Thoracic aorta (tissue), 2 donors: ENCODE data around the gene CCDC197. TPM values are rescaled to one million over a fixed set of nuclear protein-coding genes. Genes with fewer than 3 reads are reported as not detected.

Source experiments
- ATAC-seq: fragments of 150-250 bp; one replicate; pipeline ENCODE4 v1.8.0; 2017; ENCODE audit warnings: low read depth; ENCODE audit not compliant: insufficient number of reproducible peaks, low FRiP score
- DNase-seq: peaks from one replicate; pipeline ENCODE4 v3.0.0-alpha.2; 2020; ENCODE audit warnings: low spot score
- H3K27ac ChIP-seq, 2 donors: fragments of 200-600 bp; sonication (generic); 1 replicate in 1 of 2; 2 replicates in 1 of 2; pipeline ENCODE4 v1.5.1; 2016; ENCODE audit warnings: mild to moderate bottlenecking in 2 of 2, moderate library complexity in 2 of 2
- H3K27me3 ChIP-seq: fragments of 200-600 bp; sonication (generic); replicated peaks from 2 replicates; pipeline ENCODE4 v1.6.0; 2016; ENCODE audit warnings: mild to moderate bottlenecking; ENCODE audit not compliant: insufficient read depth
- H3K36me3 ChIP-seq: fragments of 200-600 bp; sonication (generic); one replicate; pipeline ENCODE4 v1.5.1; 2016
- H3K4me1 ChIP-seq, 2 donors: fragments of 200-600 bp; sonication (generic); 1 replicate in 1 of 2; 2 replicates in 1 of 2; pipeline versions ENCODE4 v1.5.1 to v1.6.0; 2016; ENCODE audit warnings: low read depth in 2 of 2, mild to moderate bottlenecking in 1 of 2; ENCODE audit not compliant: control insufficient read depth in 1 of 2
- H3K4me3 ChIP-seq: fragments of 200-600 bp; sonication (generic); 2 replicates; pipeline ENCODE4 v1.5.1; 2016; ENCODE audit warnings: mild to moderate bottlenecking
- H3K9me3 ChIP-seq: fragments of 200-600 bp; sonication (generic); 2 replicates; pipeline ENCODE4 v1.5.1; 2016
- total RNA-seq, 2 donors: library from RNA; depleted of rRNA; stranded (reverse); fragments of >200 nt; gene quantifications; one replicate each; pipeline versions ENCODE4 v1.1.0 to v1.2.3, GENCODE V29; 2016
- TF ChIP-seq, protein P1 (sequence below): fragments of 200-600 bp; sonication (generic); IDR thresholded peaks from one replicate; pipeline ENCODE4 v1.5.1; 2019; ENCODE audit warnings: antibody characterized with exemption

CCDC197 gene
- total RNA-seq, 2 donors from 2014 or later, result not detected

DNA sequence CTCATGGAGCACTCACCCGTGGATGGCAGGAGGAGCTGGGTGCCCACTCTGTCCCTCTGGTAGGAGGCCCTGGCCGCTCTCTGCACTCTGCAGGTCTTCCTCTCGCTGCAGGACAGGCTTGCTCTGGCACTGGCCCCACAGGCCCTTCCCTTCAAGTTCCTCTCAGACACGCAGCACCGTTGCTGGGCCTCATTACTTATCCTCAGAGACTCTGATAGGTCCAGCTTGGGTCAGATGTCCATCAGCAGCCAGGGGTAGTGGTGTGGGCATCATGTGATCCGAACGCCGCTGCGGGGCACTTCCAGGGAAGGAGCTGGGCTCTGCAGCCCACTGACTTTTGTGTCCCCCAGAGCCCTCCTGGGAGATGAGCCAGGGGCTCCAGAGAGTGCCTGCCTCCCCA lies 40.9 kb downstream of the CCDC197 start:
- DNase-seq (no peak), ATAC-seq (no peak)
- TF ChIP-seq, protein P1, sequence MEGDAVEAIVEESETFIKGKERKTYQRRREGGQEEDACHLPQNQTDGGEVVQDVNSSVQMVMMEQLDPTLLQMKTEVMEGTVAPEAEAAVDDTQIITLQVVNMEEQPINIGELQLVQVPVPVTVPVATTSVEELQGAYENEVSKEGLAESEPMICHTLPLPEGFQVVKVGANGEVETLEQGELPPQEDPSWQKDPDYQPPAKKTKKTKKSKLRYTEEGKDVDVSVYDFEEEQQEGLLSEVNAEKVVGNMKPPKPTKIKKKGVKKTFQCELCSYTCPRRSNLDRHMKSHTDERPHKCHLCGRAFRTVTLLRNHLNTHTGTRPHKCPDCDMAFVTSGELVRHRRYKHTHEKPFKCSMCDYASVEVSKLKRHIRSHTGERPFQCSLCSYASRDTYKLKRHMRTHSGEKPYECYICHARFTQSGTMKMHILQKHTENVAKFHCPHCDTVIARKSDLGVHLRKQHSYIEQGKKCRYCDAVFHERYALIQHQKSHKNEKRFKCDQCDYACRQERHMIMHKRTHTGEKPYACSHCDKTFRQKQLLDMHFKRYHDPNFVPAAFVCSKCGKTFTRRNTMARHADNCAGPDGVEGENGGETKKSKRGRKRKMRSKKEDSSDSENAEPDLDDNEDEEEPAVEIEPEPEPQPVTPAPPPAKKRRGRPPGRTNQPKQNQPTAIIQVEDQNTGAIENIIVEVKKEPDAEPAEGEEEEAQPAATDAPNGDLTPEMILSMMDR, result no peak
- no peak overlapping the region for H3K4me3 ChIP-seq
- no peak overlapping the region for H3K27ac ChIP-seq
- H3K27me3 ChIP-seq, result no peaks in the 10 kb centered on the region
- H3K4me1 ChIP-seq, result peaks cover 0 to 14% of the 10 kb centered on the region in 2 donors
- no peaks in the 10 kb centered on the region for H3K36me3 ChIP-seq
- no peaks in the 10 kb centered on the region for H3K9me3 ChIP-seq

DNA sequence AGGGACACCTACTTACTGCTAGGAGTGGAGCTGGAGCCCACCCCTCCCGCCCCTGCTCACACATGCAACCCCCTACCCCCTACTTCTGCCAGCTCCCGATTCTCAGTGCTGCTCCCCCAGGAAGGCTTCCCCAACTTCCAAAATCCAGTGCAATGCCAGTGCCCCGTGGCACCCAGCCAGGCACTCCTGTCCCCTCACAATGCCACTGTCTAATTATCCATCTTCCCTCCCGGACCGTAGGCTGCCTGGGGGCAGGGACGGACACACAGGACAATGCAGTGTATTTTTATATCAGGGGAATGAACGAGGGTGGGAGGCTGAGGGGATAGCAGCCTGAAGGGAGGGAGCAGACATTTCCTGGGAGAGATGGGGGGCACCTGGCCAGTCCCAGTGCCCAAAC lies 41.4 kb downstream of the CCDC197 start:
- Histone ChIP-seq H3K4me3 (no peak overlapping the region), H3K9me3 (no peaks in the 10 kb centered on the region), H3K27ac (no peak overlapping the region), H3K27me3 (no peaks in the 10 kb centered on the region), H3K36me3 (no peaks in the 10 kb centered on the region), H3K4me1 (peaks cover 0 to 14% of the 10 kb centered on the region in 2 donors)
- DNase-seq (no peak), ATAC-seq (no peak)
- TF ChIP-seq, protein P1, result no peak

DNA sequence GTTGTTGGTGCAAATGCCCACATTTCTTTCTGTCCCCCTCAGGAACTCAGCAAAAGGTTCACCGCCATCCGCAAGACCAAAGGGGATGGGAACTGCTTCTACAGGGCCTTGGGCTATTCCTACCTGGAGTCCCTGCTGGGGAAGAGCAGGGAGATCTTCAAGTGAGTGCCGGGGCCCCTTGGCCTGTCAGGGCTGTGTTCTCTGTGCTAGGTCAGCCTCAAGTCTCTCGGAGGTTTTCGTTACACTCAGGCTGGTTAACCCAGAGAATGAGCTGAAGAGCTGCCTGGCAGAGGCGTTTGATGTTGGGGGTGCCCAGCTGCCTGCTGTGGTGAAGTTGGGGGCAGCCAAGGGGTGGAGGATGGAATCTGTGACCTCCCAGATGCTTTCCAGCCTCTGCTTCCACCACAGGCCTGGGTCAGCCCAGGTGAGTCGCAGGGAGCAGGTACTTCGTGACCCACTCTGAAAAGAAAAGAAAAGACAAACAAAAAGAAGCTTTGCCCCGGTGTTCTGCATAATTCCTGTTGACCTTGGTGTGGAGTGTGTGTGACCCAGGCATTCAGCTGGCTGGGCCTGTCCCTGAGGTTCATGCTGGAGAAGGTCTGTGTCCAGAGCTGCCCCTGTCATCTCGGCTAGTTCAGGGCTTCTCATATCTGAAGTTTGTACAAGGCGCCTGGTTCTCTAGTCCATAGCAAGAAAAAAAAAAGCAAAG lies 42.0 kb downstream of the CCDC197 start:
- H3K36me3 ChIP-seq, result no peaks in the 10 kb centered on the region
- no peaks in the 10 kb centered on the region for H3K27me3 ChIP-seq
- no peak overlapping the region for H3K27ac ChIP-seq
- TF ChIP-seq, protein P1, result no peak
- ATAC-seq, result no peak
- no peaks in the 10 kb centered on the region for H3K9me3 ChIP-seq
- peaks cover 0 to 14% of the 10 kb centered on the region in 2 donors for H3K4me1 ChIP-seq
- no peak overlapping the region for H3K4me3 ChIP-seq
- no peak for DNase-seq

DNA sequence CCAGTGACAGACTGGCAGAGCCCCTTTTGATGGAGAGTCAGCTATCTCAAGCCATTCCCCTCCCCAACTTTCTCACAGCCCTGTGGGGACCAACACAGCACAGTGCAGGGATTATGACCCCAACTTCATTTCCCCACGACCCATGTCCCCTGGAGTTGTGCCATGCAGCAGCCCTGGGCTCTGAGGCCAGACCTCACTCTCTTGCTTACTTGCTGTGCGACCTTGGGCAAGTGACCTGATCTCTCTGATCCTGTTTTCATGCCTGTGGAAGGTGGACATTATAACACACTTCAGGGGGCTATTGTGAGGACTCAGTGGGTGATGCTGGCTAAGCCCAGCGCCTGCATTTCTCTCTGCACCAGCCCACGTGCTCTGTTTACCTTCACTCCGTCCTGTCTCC lies 43.1 kb downstream of the CCDC197 start:
- Histone ChIP-seq H3K27me3 (no peaks in the 10 kb centered on the region), H3K4me1 (peaks cover 0 to 14% of the 10 kb centered on the region in 2 donors), H3K4me3 (no peak overlapping the region), H3K36me3 (no peaks in the 10 kb centered on the region), H3K27ac (no peak overlapping the region), H3K9me3 (no peaks in the 10 kb centered on the region)
- no peak for DNase-seq
- ATAC-seq, result no peak
- TF ChIP-seq, protein P1, result no peak

DNA sequence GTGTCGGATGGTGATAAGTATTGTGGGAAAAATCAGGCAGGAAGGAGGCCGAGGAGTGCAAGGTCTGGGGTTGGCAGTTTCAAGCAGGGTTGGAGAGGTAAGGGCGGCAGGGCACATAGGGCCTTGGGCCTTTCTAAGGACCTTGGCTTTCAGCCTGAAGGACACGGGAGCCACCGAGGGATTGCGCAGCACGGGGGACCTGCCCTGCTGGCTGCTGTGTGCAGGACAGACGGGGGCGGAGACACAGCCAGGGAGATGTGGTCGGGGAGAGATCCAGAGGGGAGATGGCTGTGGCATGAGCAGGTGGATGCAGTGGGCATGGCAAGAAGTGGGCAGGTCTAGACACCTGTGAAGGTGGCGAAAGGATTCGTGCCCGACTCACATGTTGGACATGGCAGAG lies 43.7 kb downstream of the CCDC197 start:
- Histone ChIP-seq H3K4me3 (no peak overlapping the region), H3K27me3 (no peaks in the 10 kb centered on the region), H3K9me3 (no peaks in the 10 kb centered on the region), H3K27ac (no peak overlapping the region), H3K4me1 (peaks cover 0 to 14% of the 10 kb centered on the region in 2 donors), H3K36me3 (no peaks in the 10 kb centered on the region)
- TF ChIP-seq, protein P1, result no peak
- DNase-seq, result no peak
- ATAC-seq, result no peak
